GM19035 (cell line): ENCODE measurements around the gene BECN2.
"Not testable (repeated sequence)": the region's sequence is repeated elsewhere in the genome, so short reads cannot be mapped to it uniquely, and the experiment has no call there.

Experiments
- ATAC-seq: cut with Tn5 transposase; IDR thresholded peaks from one replicate; pipeline ENCODE4 v1.9.1; 2021; ENCODE audit not compliant: unreplicated experiment

BECN2 gene

GRCh38 chr1:241979071-241979470, 21.5 kb downstream of the BECN2 start:
- ATAC-seq, result no peak

GRCh38 chr1:241979926-241980325, 22.4 kb downstream of the BECN2 start:
- no peak for ATAC-seq

- ATAC-seq, result peak; percentile 71
These were observed 28.2 kb downstream of the BECN2 start for GRCh38 chr1:241985787-241986186.

- not testable (repeated sequence) for ATAC-seq
These were observed 30.9 kb downstream of the BECN2 start for GRCh38 chr1:241988389-241988930.

- no peak for ATAC-seq
These were observed 32.5 kb downstream of the BECN2 start for GRCh38 chr1:241990040-241990439.

GRCh38 chr1:241992734-241993133, 35.2 kb downstream of the BECN2 start:
- no peak for ATAC-seq

- no peak for ATAC-seq
These were observed 36.6 kb downstream of the BECN2 start for GRCh38 chr1:241994171-241994570.

- no peak for ATAC-seq
These were observed 39.9 kb downstream of the BECN2 start for GRCh38 chr1:241997401-241997998.

- peak; percentile 88 for ATAC-seq
These were observed 40.9 kb downstream of the BECN2 start for GRCh38 chr1:241998412-241998921.

- ATAC-seq, result no peak
These were observed 41.5 kb downstream of the BECN2 start, which contains the start of gene MAP1LC3C for GRCh38 chr1:241999026-241999425. Gene MAP1LC3C, minus strand, starts transcription at chr1:241999098. Its CDS starts 90 bp downstream, at chr1:241999008.

- no peak for ATAC-seq
These were observed 42.9 kb downstream of the BECN2 start for GRCh38 chr1:242000434-242000833.

- ATAC-seq, result no peak
These were observed 44.5 kb downstream of the BECN2 start for GRCh38 chr1:242002072-242002471.

- no peak for ATAC-seq
These were observed 44.9 kb downstream of the BECN2 start for GRCh38 chr1:242002510-242002909.

- ATAC-seq, result no peak
These were observed 47.4 kb downstream of the BECN2 start for GRCh38 chr1:242004751-242005495.

GRCh38 chr1:242005866-242006535, 48.4 kb downstream of the BECN2 start:
- no peak for ATAC-seq

- no peak for ATAC-seq
These were observed 49.4 kb downstream of the BECN2 start for GRCh38 chr1:242006976-242007375.
